ENCODE data around the gene HM13.
"Not testable (repeated sequence)": the region's sequence is repeated elsewhere in the genome, so short reads cannot be mapped to it uniquely, and the experiment has no call there.

HM13 gene

DNA sequence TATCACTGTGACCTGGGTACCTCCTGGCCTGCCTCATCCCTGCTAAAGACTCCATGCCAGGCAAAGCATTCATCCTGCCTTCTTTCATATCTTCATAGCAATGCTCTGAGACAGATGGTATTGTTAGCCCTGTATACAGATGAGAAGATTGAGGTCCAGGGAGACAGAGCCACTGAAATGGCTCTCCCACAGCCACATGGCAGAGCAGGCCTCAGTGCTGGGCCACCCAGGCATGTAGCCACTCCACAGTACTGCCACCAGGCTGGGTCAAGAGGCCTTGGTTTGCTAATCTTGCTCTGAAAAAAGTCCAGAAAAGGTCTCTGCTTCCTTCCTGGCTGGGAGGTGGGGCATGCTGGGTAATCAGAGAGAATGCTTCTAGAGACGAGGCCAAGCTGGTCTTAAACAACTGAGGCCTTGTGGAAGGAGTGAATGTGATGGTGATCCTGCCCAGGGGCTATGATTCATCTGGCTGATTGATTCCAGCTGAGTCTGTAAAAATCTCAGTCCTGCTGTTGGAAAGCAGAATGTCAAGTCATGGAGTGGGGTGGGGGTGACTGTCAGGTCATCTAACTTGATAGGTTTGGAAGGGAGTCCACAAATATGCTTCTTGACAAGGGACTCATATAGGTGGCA lies 29.8 kb downstream of the HM13 start:
- peak; percentile 94 for DNase-seq

DNA sequence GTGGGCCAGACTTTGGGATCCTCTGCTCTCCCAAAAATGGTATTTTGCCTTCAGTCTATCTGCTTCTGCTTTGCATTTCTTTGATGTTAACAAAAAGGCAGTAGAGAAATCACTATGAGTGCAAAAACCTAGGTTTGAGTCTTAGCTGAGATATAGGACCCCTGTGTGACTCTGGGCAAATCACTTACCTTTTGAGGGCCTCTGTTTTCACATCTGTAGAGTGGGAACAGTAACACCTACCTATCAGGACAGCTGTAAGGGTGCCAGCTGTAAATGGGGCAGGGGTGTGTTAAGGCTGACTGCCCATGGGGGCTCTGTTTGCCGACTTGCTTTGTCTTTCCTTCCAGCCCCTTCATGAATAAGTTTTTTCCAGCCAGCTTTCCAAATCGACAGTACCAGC lies 30.4 kb downstream of the HM13 start:
- DNase-seq = no peak

DNA sequence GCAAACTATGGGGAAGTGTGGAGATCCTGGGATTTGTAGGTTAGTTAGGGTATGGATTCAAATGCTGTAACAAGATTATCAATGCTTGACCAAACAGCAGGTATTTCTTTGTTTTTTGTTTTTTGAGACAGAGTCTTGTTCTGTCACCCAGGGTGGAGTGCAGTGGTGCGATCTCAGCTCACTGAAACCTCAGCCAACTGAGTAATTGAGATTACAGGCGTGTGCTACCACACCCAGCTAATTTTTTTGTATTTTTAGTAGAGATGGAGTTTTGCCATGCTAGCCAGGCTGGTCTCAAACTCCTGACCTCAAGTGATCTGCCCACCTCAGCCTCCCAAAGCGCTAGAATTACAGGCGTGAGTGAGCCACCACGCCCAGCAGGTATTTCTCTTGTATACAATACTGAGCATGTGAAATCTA lies 31.4 kb downstream of the HM13 start:
- DNase-seq = not testable (repeated sequence)

DNA sequence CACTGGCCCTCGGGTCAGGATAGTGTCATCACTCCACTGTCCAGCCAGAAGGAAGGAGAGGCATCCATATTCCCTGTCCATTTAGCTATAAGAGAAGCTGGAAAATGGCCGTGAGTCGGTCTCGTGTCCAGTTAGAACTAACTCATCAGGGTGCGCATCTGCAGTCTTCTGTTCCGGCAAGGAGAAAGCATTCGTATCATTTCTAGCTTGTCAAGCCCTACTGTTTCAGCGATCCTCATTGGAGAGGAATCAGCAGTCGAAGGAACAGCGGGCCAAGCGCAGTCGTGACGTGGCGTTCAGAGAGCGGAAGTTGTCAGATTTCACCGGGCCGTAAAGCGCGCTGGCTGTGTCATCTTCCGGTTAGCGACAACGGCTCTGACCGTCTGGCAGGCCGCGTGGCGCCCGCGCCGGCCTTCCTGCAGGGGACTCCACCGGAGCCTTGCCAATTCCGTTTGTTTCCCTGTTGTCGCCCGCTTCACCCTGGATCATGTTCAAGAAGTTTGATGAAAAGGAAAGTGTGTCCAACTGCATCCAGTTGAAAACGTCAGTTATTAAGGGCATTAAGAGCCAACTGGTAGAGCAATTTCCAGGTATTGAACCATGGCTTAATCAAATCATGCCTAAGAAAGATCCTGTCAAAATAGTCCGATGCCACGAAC lies 32.9 kb downstream of the HM13 start:
- DNase-seq = peak; percentile 88

- DNase-seq = no peak
Measured at GRCh38 chr20:31547720-31548298, 33.6 kb downstream of the HM13 start.

DNA sequence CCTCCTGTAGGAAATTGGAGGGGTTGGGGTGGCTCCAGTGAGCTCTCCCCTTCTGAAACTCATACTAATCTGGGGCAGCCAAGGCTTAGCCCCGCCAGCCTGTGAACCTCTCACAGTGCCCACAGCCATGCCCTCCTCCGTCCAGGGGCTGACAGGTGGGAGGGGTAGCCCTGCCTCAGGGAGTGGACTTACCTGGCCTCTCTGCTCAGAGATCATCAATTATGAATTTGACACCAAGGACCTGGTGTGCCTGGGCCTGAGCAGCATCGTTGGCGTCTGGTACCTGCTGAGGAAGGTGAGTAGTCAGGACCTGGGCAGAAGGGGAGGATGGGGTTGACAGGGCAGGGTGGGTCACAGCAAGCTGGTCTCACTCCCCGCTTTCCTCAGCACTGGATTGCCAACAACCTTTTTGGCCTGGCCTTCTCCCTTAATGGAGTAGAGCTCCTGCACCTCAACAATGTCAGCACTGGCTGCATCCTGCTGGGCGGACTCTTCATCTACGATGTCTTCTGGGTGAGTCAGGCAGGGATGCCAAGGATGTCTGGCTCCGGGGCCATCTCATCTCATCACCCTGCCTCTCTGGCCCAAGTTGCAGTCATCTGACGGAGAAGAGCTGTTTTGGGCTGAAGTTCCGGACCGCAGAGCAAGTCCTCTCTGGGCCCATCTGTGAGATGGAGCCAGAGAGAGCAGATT lies 34.7 kb downstream of the HM13 start:
- DNase-seq = peak; percentile 39

- no peak for DNase-seq
Measured at GRCh38 chr20:31549513-31549880, 35.3 kb downstream of the HM13 start.

- no peak for DNase-seq
Measured at GRCh38 chr20:31550099-31550498, 35.9 kb downstream of the HM13 start.

DNA sequence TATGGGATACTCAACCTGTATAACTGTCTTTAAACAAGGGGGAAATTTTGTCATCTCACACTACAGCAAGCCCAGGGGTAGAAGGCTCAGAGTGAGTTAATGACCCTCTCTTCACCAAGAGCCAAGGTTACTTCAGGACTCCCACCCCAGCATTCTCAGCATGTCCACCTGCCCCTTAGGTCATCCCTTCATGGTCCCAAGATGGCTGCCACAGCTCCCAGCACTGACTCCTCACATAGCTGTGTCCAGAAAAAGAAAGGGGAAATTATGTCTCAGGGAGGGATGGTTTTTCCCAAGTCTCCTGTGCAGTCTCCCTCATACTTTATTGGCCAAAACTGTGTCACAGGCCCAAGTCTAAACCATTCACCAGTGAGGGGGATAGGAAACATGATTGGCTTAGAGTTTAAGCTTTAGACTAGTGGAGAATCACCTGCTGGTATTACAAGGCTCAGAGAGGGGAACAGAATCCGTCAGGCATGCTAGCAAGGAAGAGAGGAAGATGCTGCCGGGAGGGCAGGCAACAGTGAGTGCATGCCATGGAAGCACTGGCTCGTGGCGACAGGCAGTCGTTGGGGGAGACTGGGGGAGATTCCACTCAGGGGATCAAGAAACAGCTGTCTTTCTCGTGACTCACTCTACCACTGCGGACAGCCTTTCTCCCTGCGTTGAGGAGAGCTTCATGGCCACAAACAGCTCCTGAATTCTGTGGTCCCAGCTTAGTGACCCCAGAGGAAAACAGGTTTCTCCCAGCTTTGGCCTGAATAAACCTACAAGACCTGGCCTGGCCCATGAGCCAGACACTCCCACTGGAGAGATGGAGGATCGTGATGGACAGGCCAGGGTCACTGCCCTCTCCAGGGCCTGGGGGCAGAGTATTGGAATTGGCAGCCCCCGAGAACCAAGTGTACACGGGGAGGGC lies 37.2 kb downstream of the HM13 start:
- no peak for DNase-seq

DNA sequence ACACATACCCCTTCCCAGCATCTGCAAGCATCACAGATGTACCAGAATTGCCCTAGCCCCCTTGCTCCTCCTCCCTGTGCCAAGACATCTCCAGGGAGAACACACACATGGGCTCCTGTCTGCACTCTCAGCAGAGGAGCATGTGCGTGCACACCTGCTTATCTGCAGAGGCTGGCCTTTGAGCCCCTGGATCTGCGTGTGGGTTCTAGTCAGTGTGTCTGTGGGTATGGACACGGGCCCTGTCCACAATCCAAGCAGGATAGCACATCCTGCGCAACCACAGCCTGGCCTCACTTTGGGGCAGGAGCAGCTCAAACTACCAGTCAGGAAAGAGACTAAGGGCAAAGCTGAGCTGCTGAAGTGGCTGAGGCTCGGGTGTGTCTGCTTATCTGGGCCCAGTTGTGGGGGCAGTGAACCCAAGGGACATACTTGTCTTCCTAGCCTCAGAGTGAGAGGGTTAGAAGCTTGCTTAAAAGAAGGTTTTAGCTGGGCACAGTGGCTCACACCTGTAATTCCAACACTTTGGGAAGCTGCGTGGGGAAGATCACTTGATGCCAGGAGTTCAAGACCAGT lies 41.0 kb downstream of the HM13 start:
- DNase-seq = no peak

DNA sequence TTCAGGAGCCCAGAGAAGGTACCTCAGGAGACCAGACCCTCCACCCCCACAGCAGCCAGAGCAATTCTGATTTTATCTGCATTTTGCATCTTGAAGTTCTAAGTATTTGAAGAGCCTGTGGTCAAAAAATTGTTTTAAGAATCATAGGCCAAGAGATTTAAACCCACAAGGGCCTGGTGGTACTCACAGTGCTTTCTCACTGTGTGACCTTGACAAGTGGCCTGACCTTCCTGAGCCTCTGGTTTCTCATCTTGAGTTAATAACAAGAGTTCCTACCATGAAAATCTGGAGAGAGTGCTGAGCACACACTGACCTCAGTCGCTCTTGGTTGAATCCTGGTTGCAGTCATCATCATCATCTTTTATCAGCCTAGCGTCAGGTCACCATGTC lies 45.5 kb downstream of the HM13 start:
- DNase-seq = peak; percentile 49

DNA sequence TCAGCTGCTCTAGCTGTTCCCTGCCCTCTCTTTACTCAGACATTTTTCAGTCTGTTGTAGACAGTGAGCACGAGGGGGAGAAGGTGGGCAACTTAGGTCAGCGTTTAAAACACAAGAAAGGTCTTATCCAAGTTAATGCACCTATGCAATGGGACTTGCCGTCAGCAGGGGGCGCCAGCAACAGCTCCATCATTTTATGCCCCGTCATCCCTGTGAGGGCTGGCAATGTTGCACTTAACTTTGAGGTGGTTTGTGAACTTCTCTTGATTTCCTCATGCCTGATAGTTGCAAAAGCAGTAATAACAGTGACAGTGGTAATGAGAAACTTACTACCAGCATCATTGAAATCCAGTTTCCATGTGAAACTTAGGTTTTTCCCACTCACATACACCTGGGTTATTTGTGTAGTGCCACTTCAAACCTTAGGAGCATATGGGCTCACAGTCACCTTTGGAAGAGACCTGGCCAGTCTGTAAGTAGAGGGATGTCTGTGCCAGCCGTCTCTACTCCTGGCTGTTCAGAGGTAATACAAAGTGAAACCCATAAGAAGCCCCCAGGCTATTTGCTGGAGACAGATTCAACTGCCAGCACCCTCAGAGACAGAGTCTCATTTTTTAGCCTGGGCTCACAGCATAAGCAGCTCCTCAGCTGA lies 46.0 kb downstream of the HM13 start:
- peak; percentile 78 for DNase-seq

DNA sequence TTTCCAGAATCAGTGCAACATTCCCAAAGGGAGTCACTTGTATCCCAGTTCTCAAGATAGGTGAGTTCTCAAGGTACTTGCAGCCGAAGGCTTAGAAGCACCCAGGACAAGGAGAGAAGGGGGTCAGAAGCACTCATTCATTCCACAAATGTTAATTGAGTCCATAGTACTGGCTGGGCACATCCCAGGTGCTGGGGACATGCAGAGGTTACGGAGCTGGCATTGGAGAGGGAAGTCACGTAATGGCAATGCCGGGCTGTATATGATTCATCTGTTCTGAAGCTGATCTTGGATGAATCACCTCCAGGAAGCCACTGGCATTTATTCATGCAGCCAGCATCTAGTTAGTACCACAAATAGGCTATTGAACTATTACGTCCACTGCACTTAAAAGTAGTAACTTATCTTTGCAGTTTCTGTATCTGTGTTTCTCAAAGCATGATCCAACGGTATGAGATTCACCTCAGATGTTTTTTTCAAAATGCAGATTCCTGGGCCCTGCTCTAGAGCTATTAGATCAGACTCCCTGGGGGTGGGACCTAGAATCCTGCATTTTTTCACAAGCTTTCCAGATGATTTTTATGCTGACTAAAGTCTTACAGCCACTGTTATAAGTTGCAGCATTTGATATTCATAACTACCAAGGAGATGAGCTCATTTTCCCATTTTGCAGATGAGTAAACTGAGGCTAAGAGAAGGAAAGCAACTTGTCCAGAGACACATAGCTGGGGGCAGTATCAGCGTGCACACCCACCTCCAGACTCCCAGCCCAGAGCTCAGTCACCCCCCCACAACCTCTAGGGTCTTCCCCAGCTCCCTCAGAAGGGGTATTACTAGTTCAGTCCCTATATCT lies 46.7 kb downstream of the HM13 start:
- peak; percentile 97 for DNase-seq

DNA sequence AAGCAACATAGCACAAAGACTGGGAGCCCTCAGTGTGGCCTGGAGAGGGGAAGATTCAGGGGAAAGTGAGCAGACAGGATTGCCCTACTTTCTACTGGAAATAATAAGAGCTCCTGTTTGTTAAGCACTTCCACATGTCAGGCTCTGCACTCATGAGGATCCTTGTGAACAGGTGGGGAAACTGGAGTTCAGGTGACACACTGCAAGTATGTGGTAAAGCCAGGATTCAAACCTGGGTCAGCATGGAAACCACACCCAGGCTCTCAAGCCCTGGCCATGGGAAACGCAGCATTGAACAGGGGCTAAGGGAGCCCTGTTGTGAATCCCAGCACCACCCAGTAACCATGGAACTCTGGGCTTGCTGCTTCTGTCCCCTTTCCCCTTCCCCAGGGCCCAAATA lies 48.0 kb downstream of the HM13 start:
- no peak for DNase-seq

GRCh38 chr20:31564284-31564683 lies 50.0 kb downstream of the HM13 start:
- no peak for DNase-seq

DNA sequence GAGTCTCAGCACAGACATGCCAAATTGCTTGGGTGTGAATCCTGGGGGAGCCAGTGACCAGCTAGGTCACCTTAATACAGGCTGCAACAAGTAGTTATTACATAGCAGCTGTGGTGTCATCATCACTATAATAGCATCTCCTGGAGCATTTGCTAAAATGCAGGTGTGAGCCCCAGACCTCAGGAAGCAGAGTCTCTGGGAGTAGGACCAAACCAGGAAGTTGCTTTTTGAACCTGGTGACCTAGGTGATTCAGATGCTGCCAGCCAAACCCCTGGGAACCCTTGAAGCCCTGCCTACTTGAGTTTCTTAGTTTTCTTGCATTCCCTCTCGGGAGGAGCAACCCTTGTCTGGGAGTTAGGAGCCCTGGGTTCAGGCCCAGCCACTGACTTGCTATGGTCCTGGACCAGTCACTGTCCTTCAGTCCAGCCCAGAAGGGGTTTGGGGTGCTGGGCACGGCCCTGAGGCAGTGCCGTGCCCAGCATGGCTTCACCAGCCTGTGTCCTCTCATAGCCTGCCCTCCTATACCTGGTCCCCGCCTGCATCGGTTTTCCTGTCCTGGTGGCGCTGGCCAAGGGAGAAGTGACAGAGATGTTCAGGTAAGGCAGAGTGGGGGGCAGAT lies 51.6 kb downstream of the HM13 start:
- DNase-seq = no peak

- no peak for DNase-seq
Measured at GRCh38 chr20:31566319-31566657, 52.0 kb downstream of the HM13 start.

GRCh38 chr20:31566658-31567379 lies 52.6 kb downstream of the HM13 start:
- DNase-seq = no peak

DNA sequence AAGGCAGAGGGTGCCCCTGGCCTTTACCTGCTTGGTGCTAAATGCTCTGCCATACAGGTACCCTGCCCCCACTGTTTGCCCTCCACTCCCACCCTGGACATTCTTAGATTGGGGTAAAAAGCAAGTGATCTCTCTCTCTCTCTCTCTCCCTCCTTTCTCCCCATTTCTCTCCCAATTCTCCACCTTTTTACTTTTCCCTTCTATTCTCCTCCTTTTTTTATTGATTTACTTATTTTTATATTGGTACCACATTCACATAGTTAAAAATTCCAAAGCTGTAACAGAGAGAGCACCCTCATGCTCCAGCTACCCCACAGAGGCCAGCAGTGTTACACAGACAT lies 53.1 kb downstream of the HM13 start:
- no peak for DNase-seq

All from EL (cell line).